WERI-Rb-1 (cell line): ENCODE results near the gene DELE1.

Experiments used
- DNase-seq: peaks from one replicate; pipeline ENCODE4 v3.0.0-alpha.2; 2020
- H3K27ac ChIP-seq: fragments of 250-450 bp; sonication (Bioruptor Pico); 2 replicates; pipeline ENCODE4 v1.5.1; 2020; ENCODE audit warnings: mild to moderate bottlenecking, moderate library complexity
- H3K27me3 ChIP-seq: fragments of 250-450 bp; sonication (Bioruptor Pico); 2 replicates; pipeline ENCODE4 v1.5.1; 2021; ENCODE audit warnings: mild to moderate bottlenecking, low read depth, moderate library complexity; ENCODE audit not compliant: insufficient read depth, severe bottlenecking
- H3K36me3 ChIP-seq: fragments of 250-450 bp; sonication (Bioruptor Pico); 2 replicates; pipeline ENCODE4 v1.5.1; 2020; ENCODE audit warnings: mild to moderate bottlenecking, moderate library complexity
- H3K4me3 ChIP-seq: 2 replicates; pipeline ENCODE4 v1.5.1; 2011; ENCODE audit warnings: low read depth, mild to moderate bottlenecking, control low read depth, low read length
- H3K9me3 ChIP-seq: fragments of 250-450 bp; sonication (Bioruptor Pico); 2 replicates; pipeline ENCODE4 v1.5.1; 2021; ENCODE audit warnings: mild to moderate bottlenecking, moderate library complexity; ENCODE audit not compliant: severe bottlenecking
- CTCF ChIP-seq: IDR thresholded peaks from 2 replicates; pipeline ENCODE4 v1.5.1; 2011; ENCODE audit warnings: low read depth, mild to moderate bottlenecking, control low read depth, inconsistent platforms, low read length

DELE1 gene

DNA sequence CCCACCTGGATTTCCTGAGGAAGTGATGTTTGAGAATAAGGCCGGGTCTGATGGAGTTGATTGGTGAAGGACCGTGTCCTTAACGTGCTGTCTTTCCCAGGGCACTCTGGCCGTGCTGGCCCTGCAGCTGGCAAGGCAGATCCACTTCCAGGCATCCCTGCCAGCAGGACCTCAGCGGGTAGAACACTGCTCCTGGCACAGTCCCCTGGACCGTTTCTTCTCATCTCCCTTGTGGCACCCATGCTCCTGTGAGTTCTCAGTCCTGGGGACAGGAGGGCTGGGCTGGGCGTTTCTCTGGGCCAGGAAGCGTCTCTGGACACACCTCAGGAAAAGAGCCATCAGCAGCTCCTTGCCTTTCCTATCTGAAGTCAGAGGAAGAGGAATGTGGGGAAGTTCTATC is 4.4 kb downstream of the DELE1 start:
- H3K36me3 ChIP-seq, result peaks cover 75% of the 10 kb centered on the region
- no peaks in the 10 kb centered on the region for H3K9me3 ChIP-seq
- H3K27ac ChIP-seq, result no peak overlapping the region
- no peak for DNase-seq
- H3K4me3 ChIP-seq, result no peak overlapping the region
- TF ChIP-seq CTCF, result no peak
- H3K27me3 ChIP-seq, result no peaks in the 10 kb centered on the region

GRCh38 chr5:141929398-141930058 is 5.9 kb downstream of the DELE1 start:
- no peak overlapping the region for H3K27ac ChIP-seq
- TF ChIP-seq CTCF, result no peak
- peaks cover 89% of the 10 kb centered on the region for H3K36me3 ChIP-seq
- no peaks in the 10 kb centered on the region for H3K27me3 ChIP-seq
- no peak for DNase-seq
- no peak overlapping the region for H3K4me3 ChIP-seq
- H3K9me3 ChIP-seq, result no peaks in the 10 kb centered on the region

GRCh38 chr5:141931694-141932093 is 8.0 kb downstream of the DELE1 start:
- H3K36me3 ChIP-seq, result peaks cover 86% of the 10 kb centered on the region
- DNase-seq, result no peak
- no peak for TF ChIP-seq CTCF
- H3K4me3 ChIP-seq, result no peak overlapping the region
- H3K27me3 ChIP-seq, result no peaks in the 10 kb centered on the region
- peak overlapping the region; percentile 76 for H3K27ac ChIP-seq
- no peaks in the 10 kb centered on the region for H3K9me3 ChIP-seq

DNA sequence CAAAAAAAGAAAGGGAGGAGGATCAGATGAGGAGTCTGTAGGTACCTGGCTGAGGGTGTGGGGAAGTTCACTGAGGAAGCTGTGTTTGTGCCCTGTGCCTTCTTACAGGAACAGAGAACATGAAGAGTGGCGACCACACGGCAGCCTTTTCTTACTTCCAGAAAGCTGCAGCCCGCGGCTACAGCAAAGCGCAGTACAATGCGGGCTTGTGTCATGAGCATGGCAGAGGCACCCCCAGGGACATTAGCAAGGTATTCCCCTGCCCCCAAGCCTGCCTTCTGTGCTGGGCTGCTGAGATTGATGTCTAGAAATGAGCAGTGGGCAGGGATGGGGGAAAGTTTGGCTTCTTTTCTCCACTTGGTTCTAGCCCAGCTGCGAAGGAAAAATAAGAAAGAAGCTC is 9.5 kb downstream of the DELE1 start:
- H3K27ac ChIP-seq, result no peak overlapping the region
- no peak for TF ChIP-seq CTCF
- H3K27me3 ChIP-seq, result no peaks in the 10 kb centered on the region
- peaks cover 84% of the 10 kb centered on the region for H3K36me3 ChIP-seq
- H3K9me3 ChIP-seq, result no peaks in the 10 kb centered on the region
- no peak for DNase-seq
- no peak overlapping the region for H3K4me3 ChIP-seq

- H3K36me3 ChIP-seq, result peaks cover 81% of the 10 kb centered on the region
- no peaks in the 10 kb centered on the region for H3K27me3 ChIP-seq
- H3K4me3 ChIP-seq, result no peak overlapping the region
- no peaks in the 10 kb centered on the region for H3K9me3 ChIP-seq
- TF ChIP-seq CTCF, result no peak
- no peak for DNase-seq
- no peak overlapping the region for H3K27ac ChIP-seq
Observed at GRCh38 chr5:141934099-141934844, 10.6 kb downstream of the DELE1 start.
